Measurements from ENCODE around the gene PNPLA7.

DNA sequence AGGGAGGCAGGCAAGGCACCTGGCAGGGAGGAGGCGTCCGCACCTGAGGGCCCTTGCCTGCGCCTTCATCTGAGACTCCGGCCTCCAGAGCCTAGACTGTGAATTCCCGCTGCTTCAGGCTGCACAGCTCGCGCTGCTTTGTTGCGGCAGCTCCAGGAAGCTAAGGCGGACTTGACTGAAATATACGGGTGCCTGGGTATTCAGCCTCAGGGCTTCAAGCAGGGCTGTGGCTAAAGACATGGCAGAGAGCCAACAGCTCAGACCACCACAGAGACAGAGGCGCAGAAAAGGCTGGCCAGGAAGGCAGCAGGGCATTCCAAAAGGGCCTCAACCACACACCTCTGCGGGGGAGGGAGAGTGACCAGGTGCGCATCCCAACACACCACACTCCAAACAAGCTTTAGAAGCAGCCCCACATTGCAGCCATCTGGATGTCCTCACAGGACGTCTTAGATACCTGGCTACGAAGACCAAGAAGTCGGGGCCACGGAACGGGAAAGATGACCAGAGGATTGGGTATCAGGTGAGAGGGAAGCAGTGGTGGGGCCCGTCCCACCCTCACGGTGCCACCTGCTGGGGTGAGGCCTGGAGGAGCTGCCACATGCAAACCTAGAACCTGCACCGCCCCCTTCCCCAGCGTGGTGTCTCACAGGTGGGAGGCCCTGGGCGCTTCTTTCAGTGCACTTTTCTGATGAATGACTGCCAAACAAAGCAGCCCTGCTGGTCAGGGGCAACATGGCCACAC is 30.2 kb upstream of the PNPLA7 start:
- TF ChIP-seq EZH2 (IDR thresholded peaks at IDR 0.05): no peak
- no peak for TF ChIP-seq POLR2AphosphoS5 (IDR thresholded peaks at IDR 0.05; ENCODE audit: borderline replicate concordance, low read depth, low read length)

Measured in SK-N-MC (cell line).